AG04450 (cell line): ENCODE measurements around the gene RFX2. TPM values are rescaled to one million over a fixed set of nuclear protein-coding genes. Genes with fewer than 3 reads are reported as not detected.

Source experiments
- CTCF ChIA-PET: fragments of 300-600, 350-600 bp; formaldehyde crosslinking; extraction: SDS; loops from one replicate; lab custom pipeline; 2022; ENCODE audit warnings: antibody characterized with exemption, inconsistent platforms; lab: Charles Lee
- POLR2A ChIA-PET: fragments of 350-600 bp; formaldehyde crosslinking; extraction: SDS; loops from one replicate; lab custom pipeline; 2021; ENCODE audit warnings: antibody characterized with exemption, inconsistent platforms; lab: Yijun Ruan, JAX
- DNase-seq: peaks from one replicate; pipeline ENCODE4 v3.0.0-alpha.2; 2011; ENCODE audit warnings: low read depth, low spot score
- H3K27ac ChIP-seq: one replicate; pipeline ENCODE4 v1.5.1; 2012; ENCODE audit warnings: low read depth, low read length, control low read depth
- H3K27me3 ChIP-seq: one replicate; pipeline ENCODE4 v1.6.0; 2012; ENCODE audit warnings: low read length; ENCODE audit not compliant: control insufficient read depth, insufficient read depth
- H3K4me3 ChIP-seq: 2 replicates; pipeline ENCODE4 v1.5.1; 2011; ENCODE audit warnings: mild to moderate bottlenecking, low read depth, low read length, control low read depth
- H3K9me3 ChIP-seq: 2 replicates; pipeline ENCODE4 v1.5.1; 2012; ENCODE audit warnings: low read length; ENCODE audit not compliant: control insufficient read depth, insufficient read depth
- CTCF ChIP-seq: IDR thresholded peaks from 2 replicates; pipeline ENCODE4 v1.5.1; 2011; ENCODE audit warnings: low read depth, low read length, control low read depth, inconsistent platforms
- polyA plus RNA-seq: library from polyadenylated mRNA; depleted of rRNA; stranded (reverse); fragments of >200 nt; gene quantifications from 2 replicates; pipeline ENCODE4 v1.2.3, GENCODE V29; 2011

RFX2 gene
- polyA plus RNA-seq, 1 experiment: 2.9 TPM

GRCh38 chr19:5956728-5957127, 153.6 kb downstream of the RFX2 start:
- TF ChIP-seq CTCF: no peak
- Histone ChIP-seq H3K4me3 (no peak overlapping the region), H3K9me3 (no peaks in the 10 kb centered on the region), H3K27ac (no peak overlapping the region), H3K27me3 (no peaks in the 10 kb centered on the region)
- ChIA-PET CTCF (interaction anchor here (2.0 to 12.8 kb wide), 2 partner anchors 10 to 153 kb away, joined by 14 to 72 read pairs; partner anchors contain the start of gene NRTN), POLR2A (interaction anchor here (0.9 to 1.1 kb wide), 2 partner anchors 52 to 92 kb away, joined by 3 read pairs; no protein-coding TSS in a partner anchor)
- no peak for DNase-seq

GRCh38 chr19:5956323-5956722, 154.0 kb downstream of the RFX2 start:
- H3K9me3 ChIP-seq: no peaks in the 10 kb centered on the region
- POLR2A ChIA-PET: interaction anchor here (0.9 to 1.4 kb wide), 3 partner anchors 10 to 92 kb away, joined by 3 read pairs; no protein-coding TSS in a partner anchor
- CTCF ChIA-PET: interaction anchor here (2.0 to 12.8 kb wide), 2 partner anchors 11 to 152 kb away, joined by 14 to 72 read pairs; partner anchors contain the start of gene NRTN
- DNase-seq: no peak
- H3K27ac ChIP-seq: no peak overlapping the region
- TF ChIP-seq CTCF: no peak
- no peaks in the 10 kb centered on the region for H3K27me3 ChIP-seq
- H3K4me3 ChIP-seq: no peak overlapping the region

- H3K27ac ChIP-seq: peak overlapping the region; percentile 39
- POLR2A ChIA-PET: interaction anchor here (1.3 to 1.4 kb wide), 2 partner anchors 11 to 12 kb away, joined by 3 read pairs; no protein-coding TSS in a partner anchor
- no peaks in the 10 kb centered on the region for H3K9me3 ChIP-seq
- no peak overlapping the region for H3K4me3 ChIP-seq
- CTCF ChIA-PET: interaction anchor here (12.8 kb wide), 1 partner anchor 12 kb away, joined by 72 read pairs; no protein-coding TSS in a partner anchor
- no peak for DNase-seq
- H3K27me3 ChIP-seq: no peaks in the 10 kb centered on the region
- no peak for TF ChIP-seq CTCF
These were observed 154.7 kb downstream of the RFX2 start for GRCh38 chr19:5955636-5955935.

- no peaks in the 10 kb centered on the region for H3K27me3 ChIP-seq
- ChIA-PET CTCF (interaction anchor here (0.9 to 12.8 kb wide), 2 partner anchors 13 to 267 kb away, joined by 5 to 72 read pairs; no protein-coding TSS in a partner anchor), POLR2A (interaction anchor here (0.6 to 3.5 kb wide), 4 partner anchors 19 to 126 kb away, joined by 3 to 10 read pairs (median 4); no protein-coding TSS in a partner anchor)
- no peak for DNase-seq
- no peak overlapping the region for H3K4me3 ChIP-seq
- no peak for TF ChIP-seq CTCF
- H3K27ac ChIP-seq: peak overlapping the region; percentile 89
- H3K9me3 ChIP-seq: no peaks in the 10 kb centered on the region
These were observed 156.0 kb downstream of the RFX2 start for GRCh38 chr19:5954293-5954692.

- CTCF ChIA-PET: interaction anchor here (0.9 to 12.8 kb wide), 2 partner anchors 13 to 267 kb away, joined by 5 to 72 read pairs; no protein-coding TSS in a partner anchor
- no peak for DNase-seq
- Histone ChIP-seq H3K27me3 (no peaks in the 10 kb centered on the region), H3K4me3 (no peak overlapping the region), H3K27ac (peak overlapping the region; percentile 89), H3K9me3 (no peaks in the 10 kb centered on the region)
- POLR2A ChIA-PET: interaction anchor here (0.8 to 3.5 kb wide), 3 partner anchors 18 to 126 kb away, joined by 3 to 10 read pairs (median 4); no protein-coding TSS in a partner anchor
- no peak for TF ChIP-seq CTCF
These were observed 156.6 kb downstream of the RFX2 start for GRCh38 chr19:5953680-5954213.
